ENCODE measurements around the gene ZNF132.
"Not testable (repeated sequence)": the region's sequence is repeated elsewhere in the genome, so short reads cannot be mapped to it uniquely, and the experiment has no call there.

ZNF132 gene

GRCh38 chr19:58466760-58467589 lies 27.0 kb upstream of the ZNF132 start, which contains the start of gene ZNF324:
Gene ZNF324, plus strand, starts transcription at chr19:58467080. Its CDS starts 2,106 bp downstream, at chr19:58469186.
- DNase-seq = peak; percentile 78

- DNase-seq = no peak
Observed at GRCh38 chr19:58466089-58466759, 26.3 kb upstream of the ZNF132 start.

DNA sequence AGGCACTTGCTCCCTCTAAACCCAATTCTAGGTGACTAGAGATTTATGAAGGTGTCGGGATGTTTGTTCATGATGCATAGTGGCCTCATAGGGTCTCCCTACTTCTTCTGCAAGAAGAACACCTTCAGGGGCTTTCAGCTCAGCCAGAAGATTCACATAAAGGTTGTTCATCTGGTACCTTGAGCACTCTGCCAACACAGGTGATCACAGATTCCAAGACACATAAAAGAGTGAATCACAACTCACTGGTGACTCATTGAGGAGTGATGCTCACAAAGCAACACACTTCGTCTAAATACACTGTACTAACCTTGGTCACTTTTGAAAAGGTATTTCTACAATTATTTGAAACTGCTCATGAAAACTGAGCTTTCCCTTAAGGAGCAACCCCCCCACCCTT lies 20.1 kb upstream of the ZNF132 start:
- DNase-seq = no peak

GRCh38 chr19:58456111-58456510 lies 16.2 kb upstream of the ZNF132 start:
- no peak for DNase-seq

GRCh38 chr19:58455306-58455705 lies 15.4 kb upstream of the ZNF132 start:
- DNase-seq = no peak

DNA sequence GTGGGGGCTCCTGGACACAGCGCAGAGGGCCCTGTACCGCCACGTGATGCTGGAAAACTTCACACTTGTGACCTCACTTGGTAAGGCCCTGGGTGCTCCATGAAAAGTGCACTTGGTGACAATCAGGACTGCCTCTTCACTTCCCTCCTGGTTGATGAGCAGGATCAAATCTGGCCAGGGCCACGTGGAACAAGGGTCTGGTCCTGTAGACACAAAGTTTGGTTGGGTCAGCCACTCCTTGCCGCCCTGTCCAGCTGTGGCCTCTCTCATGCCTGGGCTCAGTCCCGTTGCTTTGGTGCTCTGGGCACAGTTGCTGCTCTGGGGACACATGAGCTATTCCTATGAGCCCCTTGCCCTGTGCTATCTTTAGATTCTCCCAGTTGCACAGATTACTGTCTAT lies 13.8 kb upstream of the ZNF132 start:
- DNase-seq = no peak

DNA sequence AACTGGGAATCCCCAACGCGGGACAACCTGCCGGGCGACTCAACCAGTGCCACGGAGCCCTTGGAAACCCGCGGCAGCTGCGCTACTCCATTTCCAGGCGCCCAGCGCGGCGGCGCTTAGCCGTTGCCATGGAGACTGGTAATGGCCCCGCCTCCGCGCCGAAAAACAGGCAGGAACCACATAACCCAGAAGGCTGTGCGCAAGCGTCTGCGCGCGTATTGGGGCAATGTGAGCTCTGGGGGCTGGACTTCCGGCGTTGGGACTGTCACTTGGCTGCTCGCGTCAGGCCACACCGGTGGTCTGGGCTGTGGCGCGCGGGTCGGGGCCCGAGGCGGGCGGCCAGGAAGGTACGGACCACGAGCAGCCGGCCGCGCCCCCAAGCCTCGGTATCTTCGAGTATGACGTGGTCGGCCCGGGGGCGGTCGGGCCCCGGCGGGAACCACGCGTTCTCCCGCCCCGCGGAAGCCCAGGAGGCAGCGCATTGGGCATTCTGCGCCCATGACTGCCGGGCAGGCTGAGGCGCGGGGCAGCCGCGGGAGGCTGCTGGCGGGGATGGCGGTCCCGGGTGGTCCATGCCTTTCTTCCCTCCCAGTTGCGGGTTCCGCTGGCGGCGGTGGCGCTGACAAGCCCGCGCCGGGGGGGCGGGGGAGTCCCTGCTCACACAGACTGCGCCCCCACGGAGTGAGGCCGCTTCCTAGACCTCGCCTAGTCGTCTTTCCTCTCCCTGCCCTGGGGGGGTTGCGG lies 11.6 kb upstream of the ZNF132 start, which contains the start of gene ZNF324B:
TSS of gene ZNF324B (plus strand) at position 265 of the 744 bp plus-strand sequence. CDS start 2,080 bp downstream, outside the sequence.
- peak; percentile 82 for DNase-seq

- no peak for DNase-seq
Observed at GRCh38 chr19:58450856-58451357, 11.0 kb upstream of the ZNF132 start.

DNA sequence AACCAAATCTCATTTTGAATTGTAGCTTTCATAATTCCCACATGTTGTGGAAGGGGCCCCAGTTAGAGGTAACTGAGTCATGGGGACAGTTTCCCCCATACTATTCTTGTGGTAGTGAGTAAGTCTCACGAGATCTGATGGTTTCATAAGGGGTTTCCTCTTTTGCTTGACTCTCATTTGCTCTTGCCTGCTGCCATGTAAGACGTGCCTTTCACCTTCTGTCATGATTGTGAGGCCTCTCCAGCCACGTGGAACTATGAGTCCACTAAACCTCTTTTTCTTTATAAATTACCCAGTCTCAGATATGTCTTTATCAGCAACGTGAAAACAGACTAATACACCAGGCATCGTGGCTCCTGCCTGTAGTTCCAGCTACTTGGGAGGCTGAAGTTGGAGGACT lies 10.0 kb upstream of the ZNF132 start:
- not testable (repeated sequence) for DNase-seq

- not testable (repeated sequence) for DNase-seq
Observed at GRCh38 chr19:58448860-58449259, 8.9 kb upstream of the ZNF132 start.

GRCh38 chr19:58442986-58443385 lies 3.0 kb upstream of the ZNF132 start:
- DNase-seq = not testable (repeated sequence)

DNA sequence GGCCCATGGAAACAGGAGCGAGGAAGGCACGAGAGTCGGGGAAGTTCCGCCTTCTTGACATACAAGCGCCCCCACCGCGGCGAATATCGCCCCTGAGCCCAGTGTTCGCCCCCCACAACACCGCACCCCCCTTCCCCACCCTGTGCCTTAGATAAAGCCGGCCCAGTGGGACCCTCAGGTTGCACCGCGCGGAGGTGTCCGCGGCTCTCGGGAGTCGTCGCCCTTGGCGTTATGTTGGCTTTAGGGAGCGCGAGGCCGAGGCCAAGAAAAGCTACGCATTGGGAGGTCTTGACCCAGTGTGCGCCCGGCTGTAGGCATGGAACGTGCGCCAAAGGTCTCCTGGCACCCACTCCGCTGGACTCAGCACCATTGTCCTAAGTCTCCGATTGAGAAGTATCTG lies 603 bp upstream of the ZNF132 start:
- DNase-seq = no peak

DNA sequence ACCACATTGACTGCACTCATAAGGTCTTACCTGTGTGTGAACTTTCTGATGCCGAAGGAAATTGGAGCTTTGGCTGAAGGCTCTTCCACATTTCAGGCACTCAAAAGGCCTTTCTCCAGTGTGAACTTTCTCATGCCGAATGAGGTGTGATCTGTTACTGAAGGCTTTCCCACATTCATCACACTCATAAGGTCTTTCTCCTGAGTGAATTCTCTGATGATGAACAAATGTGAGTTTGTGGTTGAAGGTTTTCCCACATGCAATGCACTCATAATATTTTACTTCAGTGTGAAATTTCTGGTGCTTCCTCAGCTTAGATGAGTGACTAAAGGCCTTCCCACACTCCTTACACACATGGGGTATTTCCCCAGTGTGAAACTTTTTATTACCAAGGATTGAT lies 5.7 kb downstream of the ZNF132 start:
- no peak for DNase-seq

DNA sequence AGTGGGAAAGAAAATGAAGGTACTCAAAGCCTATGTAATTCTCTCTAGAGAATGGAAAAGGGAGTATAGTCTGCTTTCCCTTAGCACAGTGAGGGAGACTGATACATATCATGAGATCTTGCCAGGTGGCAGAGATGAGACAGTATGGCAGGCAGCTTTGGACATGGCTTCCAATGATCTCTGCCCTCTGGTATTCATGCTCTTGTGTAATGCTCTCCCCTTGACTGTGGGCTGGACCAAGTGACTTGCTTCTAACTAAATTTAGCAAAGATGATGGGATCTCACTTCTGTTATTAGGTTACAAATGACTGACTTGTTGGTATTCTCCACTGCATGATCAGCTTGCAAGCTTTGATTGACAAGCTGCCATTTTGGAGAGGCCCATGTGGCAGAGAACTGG lies 10.2 kb downstream of the ZNF132 start:
- DNase-seq = no peak

DNA sequence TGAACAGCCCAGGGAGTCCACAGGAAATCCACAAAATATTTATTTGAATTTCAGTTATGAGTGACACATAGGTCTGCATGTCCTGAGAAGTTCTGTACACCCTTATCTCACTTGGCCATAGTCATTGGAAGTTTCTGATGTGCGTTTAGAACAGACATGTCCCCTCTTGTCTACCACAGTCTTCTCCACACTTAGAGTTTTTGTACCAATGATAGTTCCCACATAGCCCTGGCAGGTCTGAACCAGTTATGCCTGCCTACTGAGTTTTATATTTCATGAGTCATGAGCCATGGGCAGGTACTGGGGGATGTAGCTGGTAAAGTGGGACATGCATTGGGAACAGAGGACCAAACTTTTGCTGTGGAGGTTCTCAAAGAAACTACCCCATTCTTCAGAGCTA lies 11.3 kb downstream of the ZNF132 start:
- DNase-seq = no peak

DNA sequence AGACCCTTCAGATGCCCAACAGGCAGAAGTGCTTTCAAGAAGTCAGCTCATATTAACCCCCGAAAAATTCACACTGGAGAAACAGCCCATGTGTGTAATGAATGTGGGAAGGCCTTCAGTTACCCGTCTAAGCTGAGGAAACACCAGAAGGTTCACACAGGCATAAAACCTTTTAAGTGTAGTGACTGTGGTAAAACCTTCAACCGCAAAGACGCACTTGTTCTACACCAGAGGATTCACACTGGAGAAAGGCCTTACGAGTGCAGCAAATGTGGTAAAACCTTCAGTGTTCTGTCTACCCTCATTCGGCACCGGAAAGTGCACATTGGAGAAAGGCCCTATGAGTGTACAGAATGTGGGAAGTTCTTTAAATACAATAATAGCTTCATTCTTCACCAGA lies 22.9 kb downstream of the ZNF132 start:
- no peak for DNase-seq

DNA sequence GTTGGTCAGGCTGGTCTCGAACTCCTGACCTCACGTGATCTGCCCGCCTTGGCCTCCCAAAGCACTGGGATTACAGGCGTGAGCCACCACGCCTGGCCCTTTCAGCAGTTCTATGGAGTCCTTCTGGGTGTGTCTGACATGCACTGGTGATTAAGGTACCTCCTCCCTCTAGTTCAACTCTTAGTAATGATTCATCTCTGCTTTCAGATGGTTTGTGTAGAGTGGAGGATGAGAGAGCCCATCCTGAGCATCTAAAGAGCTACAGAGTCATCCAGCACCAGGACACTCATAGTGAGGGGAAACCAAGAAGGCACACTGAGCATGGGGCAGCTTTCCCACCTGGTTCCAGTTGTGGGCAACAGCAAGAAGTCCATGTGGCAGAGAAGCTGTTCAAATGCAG lies 23.3 kb downstream of the ZNF132 start:
- DNase-seq = no peak

DNA sequence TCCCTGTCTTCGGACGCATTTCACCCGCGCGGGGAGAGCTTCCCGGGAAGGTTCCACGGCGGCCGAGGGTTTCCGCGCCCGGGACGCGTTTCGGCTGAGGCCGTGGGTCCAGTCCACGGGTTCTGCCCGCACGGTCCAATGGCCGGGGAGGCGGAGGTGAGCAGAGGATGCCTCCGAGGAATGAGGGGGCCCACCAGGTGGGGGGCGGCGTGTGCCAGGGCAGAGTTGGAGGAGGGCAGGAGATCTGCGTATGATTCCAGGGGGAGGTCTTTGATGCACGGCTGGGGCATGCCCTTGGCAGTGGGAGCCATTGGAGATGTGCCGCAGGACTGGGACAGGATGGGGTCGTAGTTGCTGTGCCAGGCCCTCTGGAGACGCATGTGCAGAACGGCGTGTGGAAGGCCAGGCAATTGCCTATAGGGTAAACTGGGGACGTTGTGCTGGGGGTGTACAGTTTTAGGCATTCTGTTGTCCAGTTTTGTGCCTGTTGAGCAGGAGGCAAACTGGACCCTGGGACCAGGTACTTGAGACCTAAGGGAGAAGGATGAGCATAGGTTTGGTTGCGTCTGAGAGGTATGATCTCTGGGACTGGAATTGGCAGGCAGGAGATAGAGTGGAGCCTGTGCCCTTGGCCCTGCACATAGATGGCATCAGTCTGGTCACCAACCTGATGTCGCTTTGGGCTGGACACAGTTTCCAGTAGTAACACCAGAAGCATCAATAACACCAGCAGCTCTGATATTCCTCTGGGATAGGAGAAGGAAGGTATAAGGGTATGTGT lies 30.8 kb downstream of the ZNF132 start:
- peak; percentile 6 for DNase-seq

GRCh38 chr19:58408152-58409009 lies 31.6 kb downstream of the ZNF132 start, which contains the start of gene ZNF584:
Gene ZNF584, plus strand, starts transcription at chr19:58408649. Its CDS starts 499 bp downstream, at chr19:58409148.
- DNase-seq = peak; percentile 92

GRCh38 chr19:58407658-58408151 lies 32.2 kb downstream of the ZNF132 start:
- DNase-seq = no peak
